Thyroid gland (tissue), 4 donors: Measurements from ENCODE around the gene SVOPL.

Source experiments
- POLR2A ChIP-seq, 2 donors: fragments of 450-650 bp; IDR thresholded peaks; one replicate each; pipeline ENCODE4 v1.6.1; 2017; ENCODE audit warnings: antibody characterized with exemption in 2 of 2, mild to moderate bottlenecking in 2 of 2, moderate library complexity in 1 of 2
- TF ChIP-seq, protein P1 (sequence below), 6 experiments: fragments of 200-600 bp in 3 of 6; fragments of 450-650 bp in 3 of 6; sonication (generic) in 3 of 6; IDR thresholded peaks; one replicate each; pipeline ENCODE4 v1.5.1; 2016 to 2019; ENCODE audit warnings: antibody characterized with exemption in 6 of 6, mild to moderate bottlenecking in 2 of 6, inconsistent platforms in 1 of 6, moderate library complexity in 1 of 6

- TF ChIP-seq, protein P1, sequence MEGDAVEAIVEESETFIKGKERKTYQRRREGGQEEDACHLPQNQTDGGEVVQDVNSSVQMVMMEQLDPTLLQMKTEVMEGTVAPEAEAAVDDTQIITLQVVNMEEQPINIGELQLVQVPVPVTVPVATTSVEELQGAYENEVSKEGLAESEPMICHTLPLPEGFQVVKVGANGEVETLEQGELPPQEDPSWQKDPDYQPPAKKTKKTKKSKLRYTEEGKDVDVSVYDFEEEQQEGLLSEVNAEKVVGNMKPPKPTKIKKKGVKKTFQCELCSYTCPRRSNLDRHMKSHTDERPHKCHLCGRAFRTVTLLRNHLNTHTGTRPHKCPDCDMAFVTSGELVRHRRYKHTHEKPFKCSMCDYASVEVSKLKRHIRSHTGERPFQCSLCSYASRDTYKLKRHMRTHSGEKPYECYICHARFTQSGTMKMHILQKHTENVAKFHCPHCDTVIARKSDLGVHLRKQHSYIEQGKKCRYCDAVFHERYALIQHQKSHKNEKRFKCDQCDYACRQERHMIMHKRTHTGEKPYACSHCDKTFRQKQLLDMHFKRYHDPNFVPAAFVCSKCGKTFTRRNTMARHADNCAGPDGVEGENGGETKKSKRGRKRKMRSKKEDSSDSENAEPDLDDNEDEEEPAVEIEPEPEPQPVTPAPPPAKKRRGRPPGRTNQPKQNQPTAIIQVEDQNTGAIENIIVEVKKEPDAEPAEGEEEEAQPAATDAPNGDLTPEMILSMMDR (IDR thresholded peaks at IDR 0.05): no peak
- TF ChIP-seq POLR2A (IDR thresholded peaks at IDR 0.05): no peak
Measured at GRCh38 chr7:138665669-138666140, 35.5 kb downstream of the SVOPL start.
